Activated CD4-positive, alpha-beta T cell treated with anti-CD3 and anti-CD28 coated beads, Interleukin-2, amount 10 ng/mL, durations not matched to agents 7 days and 5 days (primary cell): ENCODE measurements around the gene TTLL10. TPM values are rescaled to one million over a fixed set of nuclear protein-coding genes. Genes with fewer than 3 reads are reported as not detected.

Experiments
- CTCF ChIA-PET: fragments of 350-600 bp; sonication (Branson Sonifier 250); formaldehyde crosslinking; loops from one replicate; lab custom pipeline; 2021; ENCODE audit warnings: antibody characterized with exemption; lab: Charles Lee
- POLR2A ChIA-PET: fragments of 350-600 bp; sonication (Branson Sonifier 250); formaldehyde crosslinking; loops from one replicate; lab custom pipeline; 2021; ENCODE audit warnings: antibody characterized with exemption; lab: Charles Lee
- DNase-seq: peaks from one replicate; pipeline ENCODE4 v3.0.0-alpha.2; 2020
- H3K27ac Mint-ChIP-seq: one replicate; pipeline ENCODE4 v1.8.0; 2021; ENCODE audit warnings: mild to moderate bottlenecking, moderate library complexity, mixed read lengths
- H3K27me3 Mint-ChIP-seq: one replicate; pipeline ENCODE4 v1.8.0; 2021; ENCODE audit warnings: mixed read lengths
- H3K36me3 Mint-ChIP-seq: one replicate; pipeline ENCODE4 v1.8.0; 2021; ENCODE audit warnings: low read depth, mixed read lengths
- H3K4me1 Mint-ChIP-seq: one replicate; pipeline ENCODE4 v1.8.0; 2021; ENCODE audit warnings: mixed read lengths
- H3K4me3 Mint-ChIP-seq: one replicate; pipeline ENCODE4 v1.8.0; 2021; ENCODE audit warnings: mild to moderate bottlenecking, moderate library complexity, mixed read lengths
- H3K9me3 Mint-ChIP-seq: one replicate; pipeline ENCODE4 v1.8.0; 2021; ENCODE audit warnings: mixed read lengths
- total RNA-seq, 2 experiments: library from RNA; stranded (reverse); gene quantifications; one replicate each; pipeline ENCODE4 v1.2.3, GENCODE V29; 2021

TTLL10 gene
- total RNA-seq, 2 experiments from 2014 or later = 0.15 to 0.27 TPM

- no peaks in the 10 kb centered on the region for H3K27me3 Mint-ChIP-seq
- peak overlapping the region; percentile 38 for H3K4me3 Mint-ChIP-seq
- ChIA-PET POLR2A (no interaction called here), CTCF (interaction anchor here (0.7 to 2.4 kb wide), 4 partner anchors 9 to 254 kb away, joined by 4 to 7 read pairs (median 4); no protein-coding TSS in a partner anchor)
- DNase-seq = no peak
- H3K27ac Mint-ChIP-seq = peak overlapping the region; percentile 64
- H3K4me1 Mint-ChIP-seq = peaks cover 17% of the 10 kb centered on the region
- H3K36me3 Mint-ChIP-seq = peaks cover 19% of the 10 kb centered on the region
- peaks cover 22% of the 10 kb centered on the region for H3K9me3 Mint-ChIP-seq
These were observed 17.3 kb upstream of the TTLL10 start for GRCh38 chr1:1156140-1157032.

- peak overlapping the region; percentile 30 for H3K4me3 Mint-ChIP-seq
These were observed 16.7 kb upstream of the TTLL10 start for GRCh38 chr1:1157033-1157365.

GRCh38 chr1:1157426-1157913, 16.2 kb upstream of the TTLL10 start:
- Mint-ChIP-seq H3K27ac (peak overlapping the region; percentile 81), H3K4me1 (peaks cover 16% of the 10 kb centered on the region), H3K36me3 (peaks cover 15% of the 10 kb centered on the region), H3K9me3 (peaks cover 15% of the 10 kb centered on the region), H3K27me3 (no peaks in the 10 kb centered on the region), H3K4me3 (peak overlapping the region; percentile 66)
- ChIA-PET CTCF (interaction anchor here (1.7 to 2.4 kb wide), 2 partner anchors 13 to 35 kb away, joined by 5 to 7 read pairs; no protein-coding TSS in a partner anchor), POLR2A (no interaction called here)
- peak; percentile 65 for DNase-seq

More at GRCh38 chr1:1157033-1157365, 16.7 kb upstream of the TTLL10 start:
- Mint-ChIP-seq H3K36me3 (peaks cover 19% of the 10 kb centered on the region), H3K27me3 (no peaks in the 10 kb centered on the region), H3K9me3 (peaks cover 20% of the 10 kb centered on the region), H3K4me1 (peaks cover 17% of the 10 kb centered on the region), H3K27ac (peak overlapping the region; percentile 60)
- DNase-seq = no peak
- POLR2A ChIA-PET = no interaction called here
- CTCF ChIA-PET = interaction anchor here (1.2 to 2.4 kb wide), 3 partner anchors 8 to 34 kb away, joined by 4 to 7 read pairs (median 5); no protein-coding TSS in a partner anchor

GRCh38 chr1:1157914-1158710, 15.6 kb upstream of the TTLL10 start:
- H3K9me3 Mint-ChIP-seq = peaks cover 9% of the 10 kb centered on the region
- H3K27ac Mint-ChIP-seq = peak overlapping the region; percentile 19
- H3K4me1 Mint-ChIP-seq = peaks cover 15% of the 10 kb centered on the region
- ChIA-PET POLR2A (no interaction called here), CTCF (interaction anchor here (0.6 to 2.4 kb wide), 4 partner anchors 12 to 106 kb away, joined by 3 to 7 read pairs (median 4); no protein-coding TSS in a partner anchor)
- no peaks in the 10 kb centered on the region for H3K27me3 Mint-ChIP-seq
- H3K4me3 Mint-ChIP-seq = peak overlapping the region; percentile 19
- no peak for DNase-seq
- H3K36me3 Mint-ChIP-seq = peaks cover 9% of the 10 kb centered on the region

GRCh38 chr1:1160281-1160930, 13.3 kb upstream of the TTLL10 start:
- ChIA-PET POLR2A (no interaction called here), CTCF (no interaction called here)
- H3K4me3 Mint-ChIP-seq = no peak overlapping the region
- H3K27me3 Mint-ChIP-seq = no peaks in the 10 kb centered on the region
- no peaks in the 10 kb centered on the region for H3K36me3 Mint-ChIP-seq
- no peak for DNase-seq
- no peaks in the 10 kb centered on the region for H3K9me3 Mint-ChIP-seq
- H3K27ac Mint-ChIP-seq = no peak overlapping the region
- H3K4me1 Mint-ChIP-seq = peaks cover 12% of the 10 kb centered on the region

- H3K4me3 Mint-ChIP-seq = no peak overlapping the region
- ChIA-PET POLR2A (no interaction called here), CTCF (no interaction called here)
- DNase-seq = no peak
- H3K27ac Mint-ChIP-seq = no peak overlapping the region
- no peaks in the 10 kb centered on the region for H3K36me3 Mint-ChIP-seq
- no peaks in the 10 kb centered on the region for H3K9me3 Mint-ChIP-seq
- peaks cover 12% of the 10 kb centered on the region for H3K4me1 Mint-ChIP-seq
- H3K27me3 Mint-ChIP-seq = no peaks in the 10 kb centered on the region
These were observed 12.5 kb upstream of the TTLL10 start for GRCh38 chr1:1161078-1161682.

GRCh38 chr1:1161683-1162079, 12.0 kb upstream of the TTLL10 start:
- Mint-ChIP-seq H3K9me3 (no peaks in the 10 kb centered on the region), H3K27ac (no peak overlapping the region), H3K36me3 (no peaks in the 10 kb centered on the region), H3K27me3 (no peaks in the 10 kb centered on the region), H3K4me3 (no peak overlapping the region), H3K4me1 (peaks cover 8% of the 10 kb centered on the region)
- no peak for DNase-seq
- CTCF ChIA-PET = no interaction called here
- POLR2A ChIA-PET = no interaction called here

- Mint-ChIP-seq H3K4me1 (peaks cover 6% of the 10 kb centered on the region), H3K36me3 (no peaks in the 10 kb centered on the region), H3K27me3 (no peaks in the 10 kb centered on the region), H3K9me3 (no peaks in the 10 kb centered on the region), H3K27ac (no peak overlapping the region), H3K4me3 (no peak overlapping the region)
- DNase-seq = no peak
- ChIA-PET POLR2A (no interaction called here), CTCF (interaction anchor here (1.0 kb wide), 1 partner anchor 9 kb away, joined by 3 read pairs; no protein-coding TSS in a partner anchor)
These were observed 10.8 kb upstream of the TTLL10 start for GRCh38 chr1:1162597-1163537.

GRCh38 chr1:1163538-1164070, 10.1 kb upstream of the TTLL10 start:
- ChIA-PET POLR2A (no interaction called here), CTCF (no interaction called here)
- no peaks in the 10 kb centered on the region for H3K9me3 Mint-ChIP-seq
- H3K27ac Mint-ChIP-seq = no peak overlapping the region
- peaks cover 6% of the 10 kb centered on the region for H3K4me1 Mint-ChIP-seq
- no peaks in the 10 kb centered on the region for H3K36me3 Mint-ChIP-seq
- no peak overlapping the region for H3K4me3 Mint-ChIP-seq
- no peaks in the 10 kb centered on the region for H3K27me3 Mint-ChIP-seq
- no peak for DNase-seq

GRCh38 chr1:1164361-1164700, 9.3 kb upstream of the TTLL10 start:
- H3K9me3 Mint-ChIP-seq = no peaks in the 10 kb centered on the region
- POLR2A ChIA-PET = no interaction called here
- no peaks in the 10 kb centered on the region for H3K36me3 Mint-ChIP-seq
- no peak overlapping the region for H3K27ac Mint-ChIP-seq
- CTCF ChIA-PET = interaction anchor here (1.9 kb wide), 1 partner anchor 8 kb away, joined by 4 read pairs; no protein-coding TSS in a partner anchor
- no peak for DNase-seq
- H3K27me3 Mint-ChIP-seq = no peaks in the 10 kb centered on the region
- no peak overlapping the region for H3K4me3 Mint-ChIP-seq
- no peaks in the 10 kb centered on the region for H3K4me1 Mint-ChIP-seq
